ENCODE measurements around the gene RAVER1.

RAVER1 gene

DNA sequence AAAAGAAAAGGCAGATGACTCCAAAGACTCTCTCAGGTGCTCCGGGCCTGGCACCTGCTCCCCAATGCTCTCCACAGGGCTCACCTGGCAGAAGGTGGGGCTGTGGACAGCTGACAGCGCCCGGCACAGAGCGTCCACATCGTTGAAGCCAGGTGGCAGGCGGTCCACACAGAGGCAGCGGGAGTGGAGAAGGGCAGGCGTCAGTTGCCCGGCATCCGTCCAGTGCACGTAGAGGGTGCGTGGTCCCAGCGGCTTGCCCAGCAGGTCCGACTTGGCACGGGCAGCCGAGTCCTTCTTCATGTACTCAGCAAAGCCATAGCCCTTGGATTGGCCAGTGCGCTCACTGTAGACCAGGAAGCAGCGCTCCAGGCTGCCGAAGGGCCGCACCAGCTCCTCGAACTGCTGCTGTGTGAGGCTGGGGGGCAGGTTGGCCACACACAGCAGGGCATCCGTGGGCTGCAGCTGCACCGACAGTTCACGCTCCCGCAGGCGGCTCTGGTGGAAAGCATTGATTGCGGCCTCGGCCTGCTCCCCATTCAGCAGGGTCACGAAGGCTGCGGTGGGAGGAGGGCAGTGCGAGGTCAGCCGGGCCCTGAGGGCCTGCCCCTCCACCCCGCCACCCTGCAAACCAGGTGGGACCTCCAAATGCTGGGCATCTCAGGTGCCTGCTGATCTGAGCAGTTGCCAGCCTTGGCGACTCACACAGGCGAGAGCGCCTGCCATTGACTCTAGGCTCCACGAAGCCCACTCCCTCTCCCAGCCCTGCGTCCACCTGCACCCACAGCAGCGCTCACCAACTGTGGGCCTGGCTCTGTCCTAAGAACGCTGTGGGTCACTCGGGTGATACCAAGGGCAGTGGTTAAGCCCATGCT is 4.5 kb downstream of the RAVER1 start:
- H3K9ac ChIP-seq (ENCODE audit: low read depth, low read length) = no peak overlapping the region
- H3K4me3 ChIP-seq (ENCODE audit: low read depth, low read length) = no peak overlapping the region
- H3K27me3 ChIP-seq (ENCODE audit: control insufficient read depth, insufficient read depth, low read length) = no peaks in the 10 kb centered on the region
- no peaks in the 10 kb centered on the region for H3K9me3 ChIP-seq (ENCODE audit: control insufficient read depth, insufficient read depth, low read length)
- H3K27ac ChIP-seq (ENCODE audit: low read depth, low read length) = no peak overlapping the region
- H3K4me1 ChIP-seq (ENCODE audit: control insufficient read depth, insufficient read depth, low read length) = peaks cover 4% of the 10 kb centered on the region
- peaks cover 65% of the 10 kb centered on the region for H3K36me3 ChIP-seq (ENCODE audit: control insufficient read depth, insufficient read depth, low read length)

DNA sequence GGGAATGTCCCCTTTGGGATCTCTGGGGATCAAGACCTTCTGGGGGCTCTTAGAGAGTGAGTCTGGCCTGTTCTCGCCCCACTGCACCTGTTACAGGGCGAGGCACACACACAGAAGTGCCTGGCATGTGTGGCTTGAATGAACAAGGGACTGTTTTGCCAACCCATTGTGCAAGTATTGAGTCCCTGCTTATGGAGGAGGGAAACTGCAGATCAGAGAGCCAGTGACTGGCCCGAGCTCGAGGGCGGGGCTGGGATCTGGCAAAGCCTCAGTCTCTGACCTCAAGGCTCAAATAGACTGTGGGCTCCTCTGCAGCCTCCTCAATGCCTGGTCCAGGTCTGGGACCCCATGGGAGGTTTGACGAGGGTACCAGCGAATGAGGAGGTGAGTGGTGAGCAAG is 5.5 kb downstream of the RAVER1 start:
- H3K36me3 ChIP-seq (ENCODE audit: control insufficient read depth, insufficient read depth, low read length) = peaks cover 74% of the 10 kb centered on the region
- peaks cover 4% of the 10 kb centered on the region for H3K4me1 ChIP-seq (ENCODE audit: control insufficient read depth, insufficient read depth, low read length)
- H3K9me3 ChIP-seq (ENCODE audit: control insufficient read depth, insufficient read depth, low read length) = no peaks in the 10 kb centered on the region
- H3K27me3 ChIP-seq (ENCODE audit: control insufficient read depth, insufficient read depth, low read length) = no peaks in the 10 kb centered on the region
- no peak overlapping the region for H3K4me3 ChIP-seq (ENCODE audit: low read depth, low read length)
- no peak overlapping the region for H3K27ac ChIP-seq (ENCODE audit: low read depth, low read length)
- no peak overlapping the region for H3K9ac ChIP-seq (ENCODE audit: low read depth, low read length)

DNA sequence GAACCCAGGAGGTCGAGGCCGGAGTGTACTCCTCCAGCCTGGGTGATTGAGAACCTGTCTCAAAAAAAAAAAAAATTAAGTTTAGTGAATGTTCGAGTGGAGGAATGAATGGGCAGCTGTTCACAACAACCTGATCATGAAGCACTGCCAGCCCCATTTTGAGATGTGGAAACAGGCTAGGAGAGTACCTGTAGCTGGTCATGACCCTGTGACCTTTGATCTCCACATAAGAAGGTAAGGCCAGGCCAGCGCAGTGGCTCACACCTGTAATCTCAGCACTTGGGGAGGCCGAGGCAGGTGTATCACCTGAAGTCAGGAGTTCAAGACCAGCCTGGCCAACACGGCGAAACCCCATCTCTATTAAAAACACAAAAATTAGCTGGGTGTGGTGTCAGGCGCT is 7.6 kb downstream of the RAVER1 start:
- H3K36me3 ChIP-seq (ENCODE audit: control insufficient read depth, insufficient read depth, low read length) = peaks cover 94% of the 10 kb centered on the region
- no peak overlapping the region for H3K9ac ChIP-seq (ENCODE audit: low read depth, low read length)

DNA sequence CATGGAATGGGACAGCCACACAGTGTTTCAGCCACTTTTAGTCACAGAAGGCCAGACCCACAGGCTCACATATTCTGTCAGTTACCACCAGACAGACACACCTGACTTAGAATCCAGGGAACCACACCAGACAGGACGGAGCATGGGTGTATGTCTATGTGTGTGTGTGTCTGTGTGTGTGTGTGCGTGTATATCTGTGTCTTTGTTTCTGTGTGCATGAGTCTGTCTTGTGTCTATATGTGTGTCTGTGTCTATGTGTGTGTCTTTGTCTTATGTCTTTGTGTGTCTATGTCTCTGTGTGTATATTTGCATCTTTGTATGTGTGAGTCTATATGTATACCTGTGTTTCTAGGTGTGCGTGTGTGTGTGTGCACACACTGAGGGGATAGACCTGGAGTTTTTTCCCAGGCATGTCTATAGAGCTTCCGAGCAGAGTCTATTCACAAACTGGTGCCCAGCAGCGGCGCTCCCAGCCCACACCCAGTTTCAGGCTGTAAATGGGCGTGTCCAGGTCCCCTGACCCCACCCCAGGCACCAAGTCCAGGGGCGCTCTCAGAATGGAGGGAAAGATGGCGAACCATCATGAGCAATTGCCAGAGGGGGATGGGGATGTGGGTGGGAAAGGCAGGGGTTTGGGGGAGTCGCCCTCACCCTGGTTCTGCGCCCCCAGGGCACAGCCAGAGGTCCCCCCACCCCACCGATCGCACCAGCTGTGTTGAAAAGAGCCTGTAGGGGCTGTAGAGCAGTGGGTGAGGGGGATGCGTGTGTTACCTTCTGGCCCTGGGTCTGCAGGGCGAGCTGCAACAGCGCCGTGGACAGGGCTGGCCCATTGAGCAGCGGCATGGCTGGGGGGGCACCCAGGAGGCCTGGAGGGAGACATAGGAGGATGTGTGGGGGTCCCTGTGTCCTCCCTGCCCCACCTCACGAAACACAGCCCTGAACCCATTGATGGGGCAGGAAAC is 11.2 kb downstream of the RAVER1 start:
- Histone ChIP-seq H3K9me3 (ENCODE audit: control insufficient read depth, insufficient read depth, low read length) (no peaks in the 10 kb centered on the region), H3K9ac (ENCODE audit: low read depth, low read length) (no peak overlapping the region), H3K36me3 (ENCODE audit: control insufficient read depth, insufficient read depth, low read length) (peaks cover 89% of the 10 kb centered on the region), H3K4me3 (ENCODE audit: low read depth, low read length) (no peak overlapping the region), H3K4me1 (ENCODE audit: control insufficient read depth, insufficient read depth, low read length) (no peaks in the 10 kb centered on the region), H3K27me3 (ENCODE audit: control insufficient read depth, insufficient read depth, low read length) (no peaks in the 10 kb centered on the region), H3K27ac (ENCODE audit: low read depth, low read length) (no peak overlapping the region)

More for the DNA sequence above, 7.6 kb downstream of the RAVER1 start:
- Histone ChIP-seq H3K9me3 (ENCODE audit: control insufficient read depth, insufficient read depth, low read length) (no peaks in the 10 kb centered on the region), H3K27ac (ENCODE audit: low read depth, low read length) (no peak overlapping the region), H3K4me1 (ENCODE audit: control insufficient read depth, insufficient read depth, low read length) (no peaks in the 10 kb centered on the region), H3K4me3 (ENCODE audit: low read depth, low read length) (no peak overlapping the region), H3K27me3 (ENCODE audit: control insufficient read depth, insufficient read depth, low read length) (no peaks in the 10 kb centered on the region)

DNA sequence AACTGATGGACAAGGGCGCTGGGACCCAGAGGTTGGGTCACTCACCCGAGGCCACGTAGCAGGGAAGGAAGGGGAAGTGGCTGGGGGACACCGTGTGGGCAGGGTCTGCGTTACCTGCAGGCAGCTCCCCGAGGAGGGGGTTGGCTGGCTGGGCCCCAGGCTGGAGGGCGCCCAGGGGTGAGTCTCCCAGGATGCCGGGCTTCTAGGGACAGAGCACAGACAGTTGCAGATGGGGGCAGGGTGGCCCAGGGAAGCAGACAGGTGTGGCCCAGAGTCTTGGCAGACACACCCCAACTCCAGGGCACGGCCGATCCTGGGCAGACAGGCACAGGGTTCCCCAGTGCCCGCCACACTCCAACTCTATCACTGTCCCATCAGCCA is 11.9 kb downstream of the RAVER1 start:
- peaks cover 90% of the 10 kb centered on the region for H3K36me3 ChIP-seq (ENCODE audit: control insufficient read depth, insufficient read depth, low read length)
- H3K9ac ChIP-seq (ENCODE audit: low read depth, low read length) = no peak overlapping the region
- no peaks in the 10 kb centered on the region for H3K9me3 ChIP-seq (ENCODE audit: control insufficient read depth, insufficient read depth, low read length)
- no peaks in the 10 kb centered on the region for H3K27me3 ChIP-seq (ENCODE audit: control insufficient read depth, insufficient read depth, low read length)
- H3K4me3 ChIP-seq (ENCODE audit: low read depth, low read length) = no peak overlapping the region
- H3K27ac ChIP-seq (ENCODE audit: low read depth, low read length) = no peak overlapping the region
- no peaks in the 10 kb centered on the region for H3K4me1 ChIP-seq (ENCODE audit: control insufficient read depth, insufficient read depth, low read length)

DNA sequence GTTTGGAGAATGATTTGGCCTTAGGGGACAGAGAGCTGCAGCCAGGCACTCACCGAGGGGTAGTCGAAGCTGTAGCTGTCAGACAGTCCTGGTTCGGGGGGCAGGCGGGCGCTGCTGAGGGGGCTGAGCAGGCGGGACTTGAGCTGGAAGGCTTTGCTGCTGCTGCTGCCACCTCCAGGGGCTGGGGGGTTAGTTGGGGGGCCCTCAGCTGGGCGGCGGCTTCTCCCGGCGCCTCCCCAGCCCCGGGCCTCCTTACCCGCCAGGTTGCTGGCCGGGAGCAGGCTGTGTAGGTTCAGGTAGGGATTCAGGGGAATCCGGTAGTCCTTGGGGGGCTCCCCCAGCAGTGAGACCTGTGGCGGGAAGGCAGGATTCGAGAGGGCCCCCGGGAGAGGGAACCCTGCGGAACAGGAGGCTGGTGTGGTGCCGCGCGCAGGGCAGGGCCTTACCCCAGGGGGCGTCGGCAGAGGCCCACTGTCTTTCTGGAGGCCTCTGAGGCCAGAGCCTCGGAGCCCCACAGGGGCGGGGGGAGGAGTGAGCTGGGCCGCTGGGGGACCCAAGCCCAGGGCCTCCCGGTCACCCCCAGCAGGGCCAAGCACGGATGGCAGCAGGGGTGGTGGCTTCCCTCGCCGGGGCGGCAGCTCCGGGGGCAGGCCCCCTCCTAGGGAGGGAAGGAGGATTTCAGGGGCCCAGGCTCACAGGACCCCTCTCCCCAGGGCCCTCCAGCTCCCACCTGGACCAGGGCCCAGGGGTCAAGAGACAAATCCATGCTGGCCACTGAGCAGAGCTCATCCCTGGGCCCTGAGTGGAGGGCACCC is 12.5 kb downstream of the RAVER1 start:
- peaks cover 86% of the 10 kb centered on the region for H3K36me3 ChIP-seq (ENCODE audit: control insufficient read depth, insufficient read depth, low read length)
- H3K9me3 ChIP-seq (ENCODE audit: control insufficient read depth, insufficient read depth, low read length) = no peaks in the 10 kb centered on the region
- H3K27me3 ChIP-seq (ENCODE audit: control insufficient read depth, insufficient read depth, low read length) = no peaks in the 10 kb centered on the region
- H3K27ac ChIP-seq (ENCODE audit: low read depth, low read length) = no peak overlapping the region
- no peak overlapping the region for H3K9ac ChIP-seq (ENCODE audit: low read depth, low read length)
- no peaks in the 10 kb centered on the region for H3K4me1 ChIP-seq (ENCODE audit: control insufficient read depth, insufficient read depth, low read length)
- H3K4me3 ChIP-seq (ENCODE audit: low read depth, low read length) = no peak overlapping the region

DNA sequence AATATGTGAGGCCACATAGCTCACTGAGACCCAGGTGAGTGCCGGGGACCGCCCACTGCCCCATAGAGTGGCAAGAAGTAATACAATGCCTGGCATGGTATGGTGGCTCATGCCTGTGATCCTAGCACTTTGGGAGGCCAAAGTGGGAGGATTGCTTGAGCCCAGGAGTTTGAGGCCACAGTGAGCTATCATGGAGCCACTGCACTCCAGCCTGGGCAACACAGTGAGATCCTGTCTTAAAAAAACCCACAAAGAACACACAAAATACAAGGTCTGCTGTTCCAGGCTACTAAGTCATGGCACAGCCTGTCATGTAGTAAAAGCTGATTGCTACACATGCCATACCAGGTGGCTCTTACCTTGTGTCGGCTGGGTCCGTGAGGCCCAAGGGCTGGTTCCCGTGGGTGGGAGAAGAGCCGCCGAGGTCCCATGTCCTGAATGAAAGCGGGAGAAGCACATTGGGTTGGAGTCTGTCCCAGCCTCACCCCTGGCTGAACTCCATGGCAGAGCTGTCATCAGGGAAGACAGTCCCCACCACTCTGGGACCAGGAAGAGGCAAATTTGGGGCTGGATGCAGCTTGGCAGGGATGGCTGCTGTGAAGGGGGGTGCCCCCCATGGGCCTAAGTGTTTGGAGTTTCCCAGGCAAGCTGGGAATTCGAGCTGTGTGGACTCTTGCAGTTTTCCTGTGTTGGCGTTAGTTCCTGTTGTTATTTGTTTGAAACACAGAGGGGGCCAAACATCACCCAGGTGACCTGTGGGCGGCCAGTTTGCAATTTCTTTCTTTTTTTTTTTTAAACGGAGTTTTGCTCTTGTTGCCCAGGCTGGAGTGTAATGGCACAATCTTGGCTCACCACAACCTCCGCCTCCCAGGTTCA is 14.3 kb downstream of the RAVER1 start:
- H3K9me3 ChIP-seq (ENCODE audit: control insufficient read depth, insufficient read depth, low read length) = no peaks in the 10 kb centered on the region
- no peak overlapping the region for H3K27ac ChIP-seq (ENCODE audit: low read depth, low read length)
- no peak overlapping the region for H3K4me3 ChIP-seq (ENCODE audit: low read depth, low read length)
- no peaks in the 10 kb centered on the region for H3K27me3 ChIP-seq (ENCODE audit: control insufficient read depth, insufficient read depth, low read length)
- H3K9ac ChIP-seq (ENCODE audit: low read depth, low read length) = no peak overlapping the region
- H3K36me3 ChIP-seq (ENCODE audit: control insufficient read depth, insufficient read depth, low read length) = peaks cover 70% of the 10 kb centered on the region
- no peaks in the 10 kb centered on the region for H3K4me1 ChIP-seq (ENCODE audit: control insufficient read depth, insufficient read depth, low read length)

DNA sequence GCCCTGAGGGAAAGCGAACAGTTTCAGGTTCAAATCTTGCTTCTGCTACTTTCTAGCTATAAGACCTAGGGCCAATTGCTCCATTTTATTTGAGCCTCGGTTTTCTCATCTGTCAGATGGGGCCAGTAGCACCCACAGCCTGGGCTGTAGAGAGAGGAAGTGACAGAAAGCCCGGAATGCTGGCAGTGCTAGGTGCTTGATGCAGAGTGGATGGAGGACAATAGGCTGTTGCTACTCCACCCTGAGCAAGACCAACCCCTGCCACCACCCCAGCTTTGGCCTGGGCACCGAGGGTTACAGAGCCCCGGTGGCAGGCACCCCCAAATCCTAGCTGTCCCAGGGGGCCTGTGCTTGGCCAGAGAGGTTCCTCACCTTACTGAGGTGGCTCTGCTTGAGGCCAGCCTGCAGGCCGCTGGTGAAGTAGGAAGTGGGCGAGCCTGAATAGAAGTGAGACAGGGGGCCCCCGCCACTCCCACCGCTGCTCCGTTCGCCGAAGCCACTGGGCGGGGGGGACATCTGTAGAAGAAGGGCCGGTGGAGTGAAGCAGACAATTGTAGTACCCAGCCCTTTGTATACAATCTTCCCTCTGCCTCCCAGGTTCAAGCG is 15.4 kb downstream of the RAVER1 start:
- Histone ChIP-seq H3K4me1 (ENCODE audit: control insufficient read depth, insufficient read depth, low read length) (no peaks in the 10 kb centered on the region), H3K36me3 (ENCODE audit: control insufficient read depth, insufficient read depth, low read length) (peaks cover 67% of the 10 kb centered on the region), H3K9ac (ENCODE audit: low read depth, low read length) (no peak overlapping the region)

DNA sequence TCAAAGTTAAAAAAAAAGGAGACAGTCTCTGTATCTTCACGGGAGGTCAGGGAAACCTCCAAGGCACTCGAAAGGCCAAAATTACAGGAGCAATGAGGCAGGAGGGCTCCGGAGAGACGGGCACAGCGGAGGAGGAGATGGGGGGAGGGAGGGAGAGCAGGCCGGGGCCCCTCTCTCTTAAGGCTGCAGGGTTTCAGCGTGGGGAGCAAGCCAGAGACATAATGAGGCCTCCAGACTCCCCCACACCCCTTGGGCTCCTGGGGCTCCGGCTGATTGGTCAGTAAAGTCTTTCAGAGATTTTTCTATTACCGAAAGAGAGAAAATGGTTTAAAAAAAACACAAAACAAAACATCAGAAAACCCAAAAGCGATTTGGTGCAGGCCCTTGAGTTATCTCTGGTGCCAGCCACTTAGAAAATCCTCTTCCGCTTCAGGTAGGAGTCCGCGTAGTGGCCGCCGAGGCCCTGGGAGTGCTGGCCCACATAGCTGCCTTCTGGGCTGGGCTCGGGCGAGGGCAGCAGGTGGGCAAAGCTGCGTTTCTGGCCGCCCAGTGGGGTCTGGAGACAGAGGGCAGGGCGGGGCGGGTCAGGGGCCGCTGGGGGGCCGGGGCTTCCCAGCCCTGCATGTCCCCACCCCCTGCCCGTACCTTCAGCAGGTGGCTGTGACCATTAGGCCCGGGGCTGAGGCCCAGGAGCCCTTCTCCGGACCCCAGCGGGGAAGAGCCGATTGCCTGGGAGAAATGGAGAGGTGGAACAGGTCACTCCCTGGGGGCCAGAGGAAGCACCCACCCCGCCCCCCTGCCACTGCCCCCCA is 16.1 kb downstream of the RAVER1 start:
- Histone ChIP-seq H3K27ac (ENCODE audit: low read depth, low read length) (no peak overlapping the region), H3K27me3 (ENCODE audit: control insufficient read depth, insufficient read depth, low read length) (no peaks in the 10 kb centered on the region), H3K4me3 (ENCODE audit: low read depth, low read length) (no peak overlapping the region), H3K9ac (ENCODE audit: low read depth, low read length) (no peak overlapping the region), H3K4me1 (ENCODE audit: control insufficient read depth, insufficient read depth, low read length) (no peaks in the 10 kb centered on the region), H3K36me3 (ENCODE audit: control insufficient read depth, insufficient read depth, low read length) (peaks cover 60% of the 10 kb centered on the region), H3K9me3 (ENCODE audit: control insufficient read depth, insufficient read depth, low read length) (no peaks in the 10 kb centered on the region)

More for the DNA sequence above, 15.4 kb downstream of the RAVER1 start:
- H3K27ac ChIP-seq (ENCODE audit: low read depth, low read length) = no peak overlapping the region
- H3K4me3 ChIP-seq (ENCODE audit: low read depth, low read length) = no peak overlapping the region
- no peaks in the 10 kb centered on the region for H3K27me3 ChIP-seq (ENCODE audit: control insufficient read depth, insufficient read depth, low read length)
- H3K9me3 ChIP-seq (ENCODE audit: control insufficient read depth, insufficient read depth, low read length) = no peaks in the 10 kb centered on the region
